SIG-M5 (cell line): ENCODE measurements around the gene SHROOM3.

ENCODE experiments used
- DNase-seq: peaks from one replicate; lab custom pipeline; 2025; lab: John Stamatoyannopoulos, UW

SHROOM3 gene

GRCh38 chr4:76821641-76822040, 386.6 kb downstream of the SHROOM3 start:
- DNase-seq, result no peak

GRCh38 chr4:76822303-76822702, 387.3 kb downstream of the SHROOM3 start:
- DNase-seq, result no peak

GRCh38 chr4:76823495-76823894, 388.5 kb downstream of the SHROOM3 start:
- no peak for DNase-seq

GRCh38 chr4:76830612-76830963, 395.6 kb downstream of the SHROOM3 start:
- no peak for DNase-seq

GRCh38 chr4:76830964-76831703, 396.1 kb downstream of the SHROOM3 start:
- DNase-seq, result no peak

- no peak for DNase-seq
Measured at GRCh38 chr4:76831711-76832373, 396.8 kb downstream of the SHROOM3 start.
